ENCODE measurements around the gene RCBTB1. TPM values are rescaled to one million over a fixed set of nuclear protein-coding genes. Genes with fewer than 3 reads are reported as not detected.
"Not testable (repeated sequence)": the region's sequence is repeated elsewhere in the genome, so short reads cannot be mapped to it uniquely, and the experiment has no call there.

The RCBTB1 gene
- total RNA-seq, 2 donors from 2014 or later = 22.6 to 22.7 TPM

DNA sequence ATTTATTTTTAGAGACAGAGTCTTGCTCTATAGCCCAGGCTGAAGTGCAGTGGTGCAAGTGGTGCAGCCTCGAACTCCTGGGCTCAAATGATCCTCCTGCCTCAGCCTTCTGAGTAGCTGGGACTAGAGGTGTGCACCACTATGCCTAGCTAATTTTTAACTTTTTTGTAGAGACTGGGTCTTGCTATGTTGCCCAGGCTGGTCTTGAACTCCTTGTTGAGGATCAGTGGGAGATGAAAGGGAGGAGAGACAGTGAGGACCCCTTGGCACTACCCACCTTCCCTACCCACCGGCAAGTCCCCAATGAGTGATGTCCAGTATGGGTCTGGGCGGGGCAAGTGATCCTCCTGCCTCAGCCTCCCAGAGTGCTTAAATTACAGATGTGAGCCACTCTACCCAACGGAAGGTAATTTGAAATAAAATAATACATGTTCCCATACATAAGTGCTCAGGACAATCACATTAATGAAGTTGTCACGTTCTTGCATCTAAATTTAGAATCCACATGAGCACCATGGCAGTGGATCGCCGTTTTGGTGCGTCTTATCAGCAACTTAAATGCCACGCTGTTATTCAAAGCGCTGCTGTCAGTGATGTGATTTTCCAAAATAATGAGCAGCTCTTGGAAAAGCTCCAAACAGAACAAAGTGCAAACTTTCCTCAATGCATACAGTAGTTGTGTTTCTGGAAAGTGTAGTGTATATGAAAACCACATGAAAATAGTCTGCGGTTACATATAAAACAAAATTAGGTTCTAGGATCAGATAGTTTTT is 37.0 kb upstream of the RCBTB1 start:
- H3K27ac ChIP-seq = no peak overlapping the region
- peaks cover 0 to 5% of the 10 kb centered on the region in 2 donors for H3K4me1 ChIP-seq (ENCODE audit: control insufficient read depth in 1 of 2, low read depth in 2 of 2)
- H3K27me3 ChIP-seq (replicated peaks; ENCODE audit: insufficient read depth) = no peaks in the 10 kb centered on the region
- DNase-seq (ENCODE audit: low spot score) (no peak), ATAC-seq (ENCODE audit: insufficient number of reproducible peaks, low FRiP score, low read depth) (no peak)
- TF ChIP-seq, protein P1, sequence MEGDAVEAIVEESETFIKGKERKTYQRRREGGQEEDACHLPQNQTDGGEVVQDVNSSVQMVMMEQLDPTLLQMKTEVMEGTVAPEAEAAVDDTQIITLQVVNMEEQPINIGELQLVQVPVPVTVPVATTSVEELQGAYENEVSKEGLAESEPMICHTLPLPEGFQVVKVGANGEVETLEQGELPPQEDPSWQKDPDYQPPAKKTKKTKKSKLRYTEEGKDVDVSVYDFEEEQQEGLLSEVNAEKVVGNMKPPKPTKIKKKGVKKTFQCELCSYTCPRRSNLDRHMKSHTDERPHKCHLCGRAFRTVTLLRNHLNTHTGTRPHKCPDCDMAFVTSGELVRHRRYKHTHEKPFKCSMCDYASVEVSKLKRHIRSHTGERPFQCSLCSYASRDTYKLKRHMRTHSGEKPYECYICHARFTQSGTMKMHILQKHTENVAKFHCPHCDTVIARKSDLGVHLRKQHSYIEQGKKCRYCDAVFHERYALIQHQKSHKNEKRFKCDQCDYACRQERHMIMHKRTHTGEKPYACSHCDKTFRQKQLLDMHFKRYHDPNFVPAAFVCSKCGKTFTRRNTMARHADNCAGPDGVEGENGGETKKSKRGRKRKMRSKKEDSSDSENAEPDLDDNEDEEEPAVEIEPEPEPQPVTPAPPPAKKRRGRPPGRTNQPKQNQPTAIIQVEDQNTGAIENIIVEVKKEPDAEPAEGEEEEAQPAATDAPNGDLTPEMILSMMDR (IDR thresholded peaks at IDR 0.05) = no peak
- no peaks in the 10 kb centered on the region for H3K9me3 ChIP-seq
- H3K36me3 ChIP-seq = no peaks in the 10 kb centered on the region
- H3K4me3 ChIP-seq = no peak overlapping the region

DNA sequence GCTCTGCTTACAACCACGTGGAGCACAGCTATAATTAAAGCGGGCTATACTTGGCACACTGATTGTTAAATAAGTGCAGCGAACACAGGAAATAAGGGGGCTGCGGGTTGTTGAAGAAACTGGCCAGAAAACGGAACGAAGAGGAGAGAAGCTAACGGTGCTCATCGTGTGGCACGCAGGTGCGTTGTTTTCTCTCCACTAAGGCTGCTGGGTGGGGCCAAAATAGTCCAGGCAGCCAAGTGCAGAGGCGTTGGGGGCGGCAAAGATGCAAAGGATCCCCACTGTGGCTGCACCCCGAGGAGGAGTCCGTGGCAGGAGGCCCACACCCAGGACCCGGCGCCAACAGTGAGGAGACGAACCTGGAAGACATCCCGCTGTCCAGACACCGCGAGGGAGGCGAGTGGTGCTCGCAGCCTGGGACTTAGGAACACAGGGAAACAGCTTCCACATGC is 34.8 kb upstream of the RCBTB1 start:
- Histone ChIP-seq H3K4me1 (ENCODE audit: control insufficient read depth in 1 of 2, low read depth in 2 of 2) (peaks cover 5 to 17% of the 10 kb centered on the region in 2 donors), H3K36me3 (no peaks in the 10 kb centered on the region), H3K27ac (no peak overlapping the region), H3K4me3 (no peak overlapping the region), H3K27me3 (replicated peaks; ENCODE audit: insufficient read depth) (no peaks in the 10 kb centered on the region), H3K9me3 (no peaks in the 10 kb centered on the region)
- TF ChIP-seq, protein P1 (IDR thresholded peaks at IDR 0.05) = no peak
- no peak for ATAC-seq (ENCODE audit: insufficient number of reproducible peaks, low FRiP score, low read depth)
- DNase-seq (ENCODE audit: low spot score) = no peak

DNA sequence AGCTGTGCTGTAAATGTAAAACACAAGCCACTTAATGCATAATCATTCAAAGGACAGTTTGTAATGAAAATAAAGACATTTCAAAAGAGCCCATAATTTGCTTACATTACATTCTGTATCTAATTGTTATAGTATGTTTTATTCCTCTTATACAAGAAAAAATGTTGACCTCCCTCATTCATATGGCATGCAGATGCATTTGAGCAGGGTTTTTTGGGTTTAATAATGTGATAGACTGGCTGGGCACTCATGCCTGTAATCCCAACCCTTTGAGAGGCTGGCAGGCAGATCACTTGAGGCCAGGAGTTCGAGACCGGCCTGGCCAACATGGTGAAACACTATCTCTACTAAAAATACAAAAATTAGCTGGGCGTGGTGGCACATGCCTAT is 31.3 kb upstream of the RCBTB1 start:
- no peak for DNase-seq (ENCODE audit: low spot score)
- H3K9me3 ChIP-seq = no peaks in the 10 kb centered on the region
- H3K36me3 ChIP-seq = no peaks in the 10 kb centered on the region
- no peak for ATAC-seq (ENCODE audit: insufficient number of reproducible peaks, low FRiP score, low read depth)
- no peak overlapping the region for H3K4me3 ChIP-seq
- H3K4me1 ChIP-seq (ENCODE audit: control insufficient read depth in 1 of 2, low read depth in 2 of 2) = peaks cover 5 to 12% of the 10 kb centered on the region in 2 donors
- TF ChIP-seq, protein P1 (IDR thresholded peaks at IDR 0.05) = no peak
- H3K27me3 ChIP-seq (replicated peaks; ENCODE audit: insufficient read depth) = no peaks in the 10 kb centered on the region
- H3K27ac ChIP-seq = peak overlapping the region in 1 of 2 donors; percentile 19

DNA sequence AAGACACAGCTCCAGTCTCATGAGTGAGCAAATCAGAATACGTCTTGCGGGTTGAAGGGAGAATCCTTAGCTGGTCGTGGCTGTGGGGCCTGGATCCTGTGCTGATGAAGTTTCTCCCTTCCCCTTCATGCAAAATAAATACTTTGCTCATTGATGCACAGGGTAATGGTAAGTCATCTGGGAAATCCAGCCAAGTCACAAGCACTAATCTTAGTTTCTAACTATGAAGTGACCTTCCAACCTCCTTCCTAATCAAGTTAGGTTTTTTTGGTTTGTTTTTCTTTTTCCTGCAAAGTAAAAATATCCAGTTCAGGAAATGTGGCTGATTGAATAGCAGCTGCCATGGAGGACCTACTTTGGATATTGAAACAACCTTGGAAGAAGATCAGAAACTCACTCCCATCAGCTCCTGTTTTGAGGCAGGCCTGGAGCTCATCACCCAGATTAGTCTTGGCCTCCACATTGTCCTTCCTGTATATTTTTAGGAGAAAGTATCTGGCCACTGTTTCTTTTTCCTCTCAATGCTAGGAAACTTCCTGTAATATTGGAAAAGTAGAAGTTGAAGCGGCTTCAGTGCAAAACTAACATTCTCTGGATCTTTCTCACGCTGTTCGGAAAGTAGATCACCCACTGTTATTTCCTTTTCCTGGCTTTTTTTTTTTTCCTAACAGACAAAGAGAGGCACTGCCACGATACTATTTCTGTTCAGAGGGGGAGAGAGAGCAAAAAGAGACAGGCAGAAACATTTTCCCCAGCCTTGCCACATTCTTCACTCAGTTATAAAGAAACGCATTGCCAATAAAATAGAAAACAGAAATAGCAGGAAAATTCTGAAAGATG is 30.7 kb upstream of the RCBTB1 start:
- H3K27ac ChIP-seq = peak overlapping the region in 1 of 2 donors; percentile 19
- no peaks in the 10 kb centered on the region for H3K9me3 ChIP-seq
- H3K4me1 ChIP-seq (ENCODE audit: control insufficient read depth in 1 of 2, low read depth in 2 of 2) = peaks cover 5 to 12% of the 10 kb centered on the region in 2 donors
- ATAC-seq (ENCODE audit: insufficient number of reproducible peaks, low FRiP score, low read depth) (no peak), DNase-seq (ENCODE audit: low spot score) (no peak)
- H3K27me3 ChIP-seq (replicated peaks; ENCODE audit: insufficient read depth) = no peaks in the 10 kb centered on the region
- no peak overlapping the region for H3K4me3 ChIP-seq
- H3K36me3 ChIP-seq = no peaks in the 10 kb centered on the region
- TF ChIP-seq, protein P1 (IDR thresholded peaks at IDR 0.05) = no peak

DNA sequence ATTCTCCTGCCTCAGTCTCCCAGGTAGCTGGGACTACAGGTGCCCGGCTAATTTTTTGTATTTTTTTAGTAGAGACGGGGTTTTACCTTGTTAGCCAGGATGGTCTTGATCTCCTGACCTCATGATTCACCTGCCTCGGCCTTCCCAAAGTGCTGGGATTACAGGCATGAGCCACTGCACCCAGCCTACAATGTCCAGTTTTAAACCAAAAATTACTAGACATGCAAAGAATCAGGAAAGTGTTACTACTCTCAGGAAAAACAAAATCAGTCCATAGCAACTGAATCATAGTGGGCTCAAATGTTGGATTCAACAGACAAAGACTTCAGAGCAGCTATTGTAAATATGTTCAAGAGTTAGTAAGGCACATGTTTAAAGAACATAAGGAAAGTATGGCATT is 26.7 kb upstream of the RCBTB1 start:
- not testable (repeated sequence) for H3K27me3 ChIP-seq (replicated peaks; ENCODE audit: insufficient read depth); DNase-seq (ENCODE audit: low spot score); H3K4me3 ChIP-seq; H3K36me3 ChIP-seq; ATAC-seq (ENCODE audit: insufficient number of reproducible peaks, low FRiP score, low read depth); H3K27ac ChIP-seq; H3K9me3 ChIP-seq
- H3K4me1 ChIP-seq (ENCODE audit: control insufficient read depth in 1 of 2, low read depth in 2 of 2) = peaks cover 5 to 12% of the 10 kb centered on the region in 2 donors

Data from thoracic aorta (tissue), 2 donors.